GM20431 (cell line): ENCODE results near the gene SLC2A9.

Source experiments
- in situ Hi-C: fragments of 300-500 bp; cut with MseI, MboI; formaldehyde crosslinking; loops from one replicate; pipeline ENCODE4 v1.15.0; 2020; ENCODE audit warnings: low sequenced_read_pairs; ENCODE audit not compliant: unreplicated experiment

Gene SLC2A9

DNA sequence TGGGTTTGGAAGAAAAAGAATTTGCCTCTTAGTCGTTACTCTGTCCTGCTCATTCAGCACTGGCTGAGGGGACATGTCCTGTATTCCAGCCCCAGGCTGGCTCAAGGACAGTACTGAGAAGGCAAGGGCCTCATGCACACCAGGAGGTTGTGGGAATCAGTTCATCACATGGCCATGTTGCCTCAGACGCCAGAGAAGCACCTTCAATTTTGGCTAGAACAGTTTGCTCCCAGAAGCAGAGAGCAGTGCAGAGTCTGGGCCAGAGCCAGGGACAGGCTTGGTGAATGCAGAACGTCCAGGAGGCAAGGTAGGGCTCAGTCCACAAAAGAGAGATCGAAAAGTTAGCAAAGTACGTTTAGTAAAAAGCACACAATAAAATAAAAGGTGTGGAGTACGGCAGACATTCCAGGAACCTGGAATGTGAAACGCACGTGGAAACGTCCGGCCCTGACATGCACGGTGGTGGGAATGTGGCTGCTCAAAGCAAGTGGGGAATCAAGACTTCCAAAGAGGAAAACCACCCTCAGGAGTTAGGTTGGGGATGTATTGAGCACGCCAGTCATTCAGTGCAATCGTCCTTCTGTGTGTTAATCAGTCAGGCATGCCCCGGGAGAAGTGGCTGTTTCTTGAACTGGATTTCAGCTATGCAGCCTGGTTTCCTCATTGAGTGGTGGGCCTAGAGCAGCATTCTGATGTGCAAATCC is 1.2 kb upstream of the SLC2A9 start:
- in situ Hi-C loops: no loop called here

GRCh38 chr4:10021653-10022023 is 341 bp upstream of the SLC2A9 start:
- in situ Hi-C loops: no loop called here

GRCh38 chr4:10020106-10020505 is 1.2 kb downstream of the SLC2A9 start:
- in situ Hi-C loops: no loop called here

GRCh38 chr4:10019521-10020051 is 1.7 kb downstream of the SLC2A9 start:
- in situ Hi-C loops: loop anchor here (5.0 kb wide), 1 partner anchor 262 kb away; no protein-coding TSS in a partner anchor

DNA sequence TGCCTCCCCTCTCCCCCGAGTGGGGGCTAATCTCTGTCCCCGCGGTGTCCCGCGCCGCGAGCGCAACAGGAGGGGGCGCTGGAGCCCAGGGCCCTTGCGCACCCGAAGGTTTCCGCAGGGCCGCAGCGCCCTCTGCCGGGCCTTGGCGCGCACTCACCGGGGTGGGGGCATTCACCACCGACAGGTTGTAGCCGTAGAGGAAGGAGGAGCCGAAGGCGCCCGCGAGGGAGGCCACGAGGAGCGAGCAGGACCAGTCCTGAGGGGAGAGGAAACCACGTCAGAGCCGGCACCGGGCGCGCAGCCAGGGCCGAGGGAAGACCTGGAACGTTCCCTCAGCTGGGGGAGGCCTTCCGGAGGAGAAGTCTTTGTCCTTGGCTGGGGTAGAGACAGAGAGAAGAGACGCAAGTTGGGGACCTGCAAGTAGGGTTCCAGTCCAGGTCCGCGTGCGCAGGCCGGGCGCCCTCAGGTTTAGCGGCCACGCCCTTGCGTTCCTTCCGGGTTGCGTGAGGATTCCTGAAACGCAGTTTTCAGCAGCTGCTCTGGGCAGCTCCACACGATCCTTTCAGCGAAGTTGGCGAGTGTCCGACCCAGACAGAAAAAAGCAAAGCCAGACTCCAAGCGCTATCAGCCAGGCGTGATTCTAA is 2.4 kb downstream of the SLC2A9 start:
- in situ Hi-C loops: loop anchor here (5.0 kb wide), 1 partner anchor 262 kb away; no protein-coding TSS in a partner anchor

DNA sequence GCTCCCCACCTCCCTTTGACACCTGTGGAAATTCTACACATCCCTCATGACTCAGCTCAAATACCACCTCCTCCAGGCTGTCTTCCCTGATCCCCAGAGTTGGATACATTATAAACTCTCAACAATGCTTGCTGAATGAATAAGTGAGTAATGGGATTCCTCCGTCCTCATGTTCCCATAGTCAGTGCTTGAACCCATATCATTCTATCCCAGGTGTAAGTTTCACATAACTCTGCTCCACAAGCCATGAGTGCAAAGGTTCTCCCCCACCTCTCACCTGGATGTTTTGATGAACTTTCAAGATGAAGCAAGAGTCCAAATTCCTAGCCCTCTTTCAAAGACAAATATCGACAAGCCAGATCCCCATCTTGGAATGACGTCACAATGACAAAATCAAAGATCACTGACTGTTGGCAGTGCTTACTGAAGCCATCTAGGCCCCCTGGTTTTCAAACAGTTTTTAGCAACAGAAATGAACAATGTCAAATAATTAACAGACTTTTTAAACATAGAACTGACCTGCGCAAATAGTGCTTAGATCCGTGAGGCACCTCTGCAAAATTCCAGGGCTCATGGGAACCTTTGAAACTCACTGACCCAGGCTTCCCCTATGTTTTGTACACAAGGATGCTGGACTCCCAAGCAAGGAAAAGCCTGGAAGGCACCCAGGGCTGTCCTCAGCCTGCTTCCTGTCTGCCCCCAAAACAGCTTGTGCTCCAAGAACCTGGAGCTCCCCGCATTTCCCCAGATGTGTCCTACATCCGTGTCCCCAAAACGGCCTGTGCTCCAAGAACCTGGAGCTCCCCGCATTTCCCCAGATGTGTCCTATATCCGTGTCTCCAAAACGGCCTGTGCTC is 4.0 kb downstream of the SLC2A9 start:
- in situ Hi-C loops: loop anchor here (5.0 kb wide), 1 partner anchor 260 kb away; no protein-coding TSS in a partner anchor

- in situ Hi-C loops: loop anchor here (5.0 kb wide), 1 partner anchor 259 kb away; no protein-coding TSS in a partner anchor
These were observed 5.1 kb downstream of the SLC2A9 start for GRCh38 chr4:10016169-10016568.

- in situ Hi-C loops: loop anchor here (5.0 kb wide), 1 partner anchor 258 kb away; no protein-coding TSS in a partner anchor
These were observed 6.0 kb downstream of the SLC2A9 start for GRCh38 chr4:10015140-10015753.

GRCh38 chr4:10013722-10014121 is 7.6 kb downstream of the SLC2A9 start:
- in situ Hi-C loops: no loop called here

GRCh38 chr4:10011885-10012284 is 9.4 kb downstream of the SLC2A9 start:
- in situ Hi-C loops: no loop called here

- in situ Hi-C loops: no loop called here
These were observed 10.0 kb downstream of the SLC2A9 start for GRCh38 chr4:10011277-10011676.

- in situ Hi-C loops: no loop called here
These were observed 11.3 kb downstream of the SLC2A9 start for GRCh38 chr4:10009861-10010500.

DNA sequence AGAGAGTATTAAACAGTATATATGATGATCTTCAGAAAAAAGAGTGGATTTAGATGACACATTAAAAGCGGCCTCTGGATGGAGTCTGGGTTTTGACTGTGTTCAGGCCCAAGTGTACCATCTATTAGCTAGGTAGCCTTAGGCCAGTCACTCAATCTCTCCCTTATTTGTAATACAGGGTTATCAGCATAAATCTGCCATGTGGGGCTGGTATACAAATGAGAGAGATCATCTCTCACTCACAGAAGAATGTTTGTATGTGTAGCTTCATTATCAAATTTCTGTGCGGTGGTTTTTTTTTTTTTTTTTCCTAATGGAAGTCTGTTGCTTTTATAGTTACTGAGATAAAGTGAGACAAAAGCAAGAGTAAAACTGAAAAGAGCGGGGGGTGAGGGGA is 12.7 kb downstream of the SLC2A9 start:
- in situ Hi-C loops: no loop called here

- in situ Hi-C loops: no loop called here
These were observed 13.3 kb downstream of the SLC2A9 start for GRCh38 chr4:10007793-10008608.

- in situ Hi-C loops: no loop called here
These were observed 13.9 kb downstream of the SLC2A9 start for GRCh38 chr4:10007436-10007740.

GRCh38 chr4:10006601-10007435 is 14.5 kb downstream of the SLC2A9 start:
- in situ Hi-C loops: no loop called here

GRCh38 chr4:10006231-10006600 is 15.1 kb downstream of the SLC2A9 start:
- in situ Hi-C loops: no loop called here

DNA sequence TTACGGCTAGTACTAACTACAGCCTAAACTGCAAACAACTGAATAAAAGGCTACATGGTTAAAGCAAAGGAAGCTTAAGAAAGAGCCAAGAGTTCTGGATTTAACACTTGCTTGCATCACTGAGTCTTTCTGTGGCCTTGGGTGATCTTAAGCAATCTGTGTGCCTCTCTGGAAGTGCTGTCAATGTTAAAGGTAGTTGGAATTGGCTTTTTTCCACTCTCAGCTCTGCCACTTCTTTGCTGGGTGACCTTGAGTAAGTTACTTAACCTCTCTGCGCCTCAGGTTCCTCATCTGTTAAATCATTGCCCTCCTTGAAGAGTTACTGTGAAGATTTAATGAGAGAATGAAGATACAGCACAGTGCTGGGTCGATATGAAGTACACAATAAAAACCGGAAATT is 15.7 kb downstream of the SLC2A9 start:
- in situ Hi-C loops: no loop called here
